GM18868 (cell line): ENCODE data around the gene KCNJ12.
"Not testable (repeated sequence)": the region's sequence is repeated elsewhere in the genome, so short reads cannot be mapped to it uniquely, and the experiment has no call there.

ENCODE experiments used
- ATAC-seq: cut with Tn5 transposase; IDR thresholded peaks from one replicate; pipeline ENCODE4 v1.9.1; 2021; ENCODE audit warnings: mild to moderate bottlenecking, moderate library complexity; ENCODE audit not compliant: unreplicated experiment

Gene KCNJ12

DNA sequence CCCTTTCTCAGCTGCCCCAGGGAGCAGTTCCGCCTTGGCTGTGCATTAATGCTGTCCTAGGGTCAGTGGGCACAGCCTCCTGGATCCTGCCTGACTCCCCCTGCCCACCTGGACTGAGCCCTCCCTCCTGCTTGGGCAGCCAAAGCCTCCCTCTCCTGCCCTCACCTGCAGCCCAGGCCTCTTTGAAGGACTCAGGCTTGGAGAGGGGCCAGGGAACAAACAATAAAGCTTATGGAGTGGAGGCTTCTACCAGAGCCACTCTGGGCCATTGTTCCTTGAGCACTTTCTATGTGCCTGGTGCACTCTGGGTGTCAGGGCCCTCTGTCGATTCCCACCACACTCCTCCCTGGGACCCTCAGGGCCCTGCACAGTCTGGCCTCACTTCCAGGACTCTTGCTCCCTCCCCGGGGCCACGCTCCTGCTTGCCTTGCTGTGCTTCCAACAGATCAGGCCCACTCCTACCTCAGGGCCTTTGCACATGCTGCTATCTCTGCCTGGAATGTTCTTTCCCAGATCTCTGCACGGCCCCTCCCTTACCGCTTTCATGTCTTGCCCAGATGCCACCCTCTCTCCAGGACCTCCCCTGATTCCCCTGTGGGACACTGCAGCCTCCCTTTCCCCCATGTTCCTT lies 5.0 kb downstream of the KCNJ12 start:
- ATAC-seq: no peak

GRCh38 chr17:21382560-21383495 lies 6.7 kb downstream of the KCNJ12 start:
- ATAC-seq: no peak

DNA sequence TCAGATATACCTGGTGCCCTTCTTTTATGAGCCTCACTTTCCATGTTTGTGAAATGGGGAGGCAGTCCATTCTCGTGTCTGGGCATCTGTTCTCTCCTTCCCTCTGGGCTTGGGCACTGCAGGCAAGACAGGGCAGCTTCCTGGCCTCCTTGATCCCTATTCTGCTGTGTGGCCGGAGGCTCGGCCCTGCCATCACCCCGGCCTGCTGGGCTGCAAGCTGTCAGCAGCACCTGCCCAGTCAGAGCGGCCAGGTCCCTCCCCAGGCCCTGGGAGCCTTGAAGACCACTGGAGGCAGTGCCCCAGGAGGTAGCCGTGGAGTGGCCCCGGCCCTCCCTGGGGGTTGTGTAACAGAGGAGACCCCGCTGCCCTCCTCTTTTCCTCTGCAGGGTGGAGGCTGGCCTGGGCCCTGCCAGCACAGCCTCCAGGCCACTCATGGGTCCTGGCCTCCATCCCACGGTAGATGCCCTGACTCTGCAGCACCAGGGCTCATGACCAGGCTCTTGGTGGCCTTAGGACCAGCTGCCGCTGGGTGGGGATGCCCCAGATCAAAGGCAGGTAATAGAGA lies 9.2 kb downstream of the KCNJ12 start:
- no peak for ATAC-seq

DNA sequence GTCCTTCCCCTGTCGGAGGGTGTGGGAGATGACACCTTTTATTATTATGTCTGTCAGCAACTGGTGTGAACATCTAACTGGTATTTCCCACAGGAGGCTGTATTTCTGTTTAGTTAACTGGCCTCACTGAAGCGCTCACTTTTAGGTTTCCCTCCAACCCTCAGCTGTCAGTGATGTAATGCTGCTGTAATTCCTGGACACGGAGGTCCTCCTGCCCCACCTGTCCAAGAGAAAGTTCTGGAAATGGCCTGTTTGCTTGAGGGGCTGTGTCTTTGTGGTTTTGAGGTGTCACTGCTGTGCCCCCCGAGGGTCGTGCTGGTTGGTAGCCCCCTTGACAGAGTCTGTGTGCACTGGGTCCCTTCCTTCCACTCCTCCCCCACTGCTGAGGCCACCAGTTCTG lies 11.5 kb downstream of the KCNJ12 start:
- no peak for ATAC-seq

DNA sequence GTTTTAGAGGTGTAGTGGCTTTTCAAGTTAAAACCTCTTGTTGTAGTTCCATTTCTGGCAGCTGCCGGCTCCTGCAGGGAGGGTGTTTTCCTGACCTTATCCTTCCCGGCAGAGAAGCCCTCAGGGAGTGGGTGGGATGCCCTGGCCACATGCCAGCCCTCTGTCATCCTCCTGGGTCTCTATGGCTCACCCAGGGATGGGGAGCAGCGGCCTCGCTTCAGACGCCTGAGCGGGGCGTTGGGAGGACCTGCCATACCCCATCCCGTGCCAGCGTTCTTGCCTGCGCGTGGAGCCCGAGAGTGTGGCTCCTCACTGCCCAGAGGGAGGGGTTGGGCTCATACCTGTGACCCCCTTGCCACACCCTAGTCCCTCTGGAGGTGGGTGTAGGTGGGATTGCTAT lies 11.9 kb downstream of the KCNJ12 start:
- no peak for ATAC-seq

GRCh38 chr17:21388944-21389343 lies 12.8 kb downstream of the KCNJ12 start:
- no peak for ATAC-seq

- ATAC-seq: no peak
These were observed 13.2 kb downstream of the KCNJ12 start for GRCh38 chr17:21389394-21389793.

- no peak for ATAC-seq
These were observed 14.1 kb downstream of the KCNJ12 start for GRCh38 chr17:21390294-21390693.

- no peak for ATAC-seq
These were observed 16.1 kb downstream of the KCNJ12 start for GRCh38 chr17:21392266-21392665.

GRCh38 chr17:21394265-21394664 lies 18.1 kb downstream of the KCNJ12 start:
- no peak for ATAC-seq

- no peak for ATAC-seq
These were observed 19.6 kb downstream of the KCNJ12 start for GRCh38 chr17:21395764-21396163.

GRCh38 chr17:21396237-21396636 lies 20.1 kb downstream of the KCNJ12 start:
- ATAC-seq: no peak

DNA sequence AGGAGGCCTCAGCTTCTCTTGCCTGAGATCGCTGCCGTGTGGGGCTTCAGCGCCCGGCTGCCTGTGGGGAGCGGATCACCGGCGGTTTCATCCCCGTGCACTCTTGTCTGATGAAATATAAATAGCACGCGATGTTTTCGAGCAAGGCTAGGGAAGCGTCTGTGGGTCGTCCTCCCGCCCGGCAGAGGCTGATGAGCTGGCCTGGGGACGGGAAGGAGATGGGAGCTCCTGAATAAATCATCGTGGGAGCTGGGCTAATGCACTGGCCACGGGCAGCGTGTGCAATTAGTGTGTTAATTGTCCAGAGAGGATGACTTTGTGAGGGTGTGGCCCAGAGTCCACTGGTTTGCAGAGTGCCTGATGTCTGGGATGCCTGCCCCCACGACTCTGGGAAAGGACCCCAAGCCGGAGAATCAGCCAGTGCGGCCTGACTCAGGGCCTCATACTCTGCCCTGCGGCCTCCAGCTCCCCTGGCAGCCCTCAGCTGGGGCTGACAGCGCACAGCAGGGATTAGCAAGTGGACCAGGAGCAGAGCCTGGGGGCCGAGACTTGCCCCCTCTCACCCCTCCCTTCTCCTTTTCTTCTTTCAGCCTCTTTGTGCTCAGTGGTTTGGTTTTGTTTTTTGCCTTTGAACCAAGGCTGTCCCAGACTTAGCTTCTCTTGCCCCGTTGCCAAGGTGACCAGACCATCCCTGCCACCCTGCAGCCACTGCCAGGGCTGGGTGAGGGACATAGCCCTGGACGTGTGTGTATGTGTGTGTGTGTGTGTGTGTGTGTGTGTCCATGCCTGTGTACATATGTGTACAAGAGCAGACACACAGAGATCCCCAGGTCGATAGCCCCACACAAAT lies 21.4 kb downstream of the KCNJ12 start:
- ATAC-seq: no peak

GRCh38 chr17:21399474-21400186 lies 23.5 kb downstream of the KCNJ12 start:
- ATAC-seq: no peak

DNA sequence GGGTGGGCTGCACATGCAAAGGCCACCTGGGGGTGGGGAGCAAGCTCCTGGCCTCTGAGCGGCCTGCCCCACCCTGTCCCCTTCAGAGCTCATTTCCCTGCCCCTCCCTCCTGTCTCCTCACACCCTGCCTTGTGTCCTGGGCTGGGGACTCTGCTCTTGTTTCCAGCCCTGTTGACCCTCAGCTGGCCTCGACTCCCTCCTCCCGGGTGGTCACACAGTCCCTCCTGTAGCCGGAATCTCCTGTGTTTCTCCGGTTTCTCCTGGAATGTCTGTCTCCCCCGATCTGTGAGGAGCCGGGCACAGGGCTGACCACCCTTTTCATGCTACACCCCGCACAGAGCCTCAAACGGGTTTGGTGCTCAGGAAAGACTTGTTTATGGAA lies 24.0 kb downstream of the KCNJ12 start:
- not testable (repeated sequence) for ATAC-seq

DNA sequence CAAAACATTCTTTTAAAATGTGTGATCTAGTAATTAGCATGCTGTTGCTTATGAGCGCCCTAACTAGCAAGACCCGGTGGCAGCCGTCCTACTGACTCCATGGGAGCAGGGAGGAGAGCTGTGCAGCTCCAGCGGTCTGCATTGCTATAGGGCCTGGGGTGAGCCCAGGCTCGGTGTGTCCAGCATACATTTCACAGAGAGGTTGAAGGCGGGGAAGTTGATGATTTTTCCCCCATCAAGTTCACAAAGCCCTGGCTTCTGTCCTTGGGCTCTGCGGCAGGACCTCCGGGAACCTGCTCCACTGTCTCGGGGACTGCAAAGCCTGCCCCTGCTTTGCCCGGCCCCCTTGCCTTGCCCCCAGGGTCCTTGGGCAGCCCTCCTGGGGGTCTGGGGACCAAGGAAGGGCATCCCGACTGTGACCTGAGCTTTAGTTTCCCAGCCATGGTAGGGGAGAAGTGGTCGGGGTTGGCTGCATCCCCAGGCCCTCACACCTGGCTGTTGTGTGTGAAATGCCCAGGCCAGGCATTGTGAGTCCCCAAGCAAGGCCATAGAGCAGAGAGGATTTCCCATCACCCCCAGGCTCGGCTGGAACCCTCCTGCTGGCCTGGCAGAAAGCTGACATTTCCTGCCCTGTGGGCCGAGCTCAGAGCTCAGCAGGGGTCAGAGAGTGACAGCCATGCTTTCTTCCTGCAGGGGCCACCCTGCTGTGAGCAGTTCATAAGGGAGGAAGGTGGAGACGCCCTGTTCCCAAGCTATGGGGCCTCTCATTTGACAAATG lies 24.8 kb downstream of the KCNJ12 start:
- ATAC-seq: no peak

- ATAC-seq: not testable (repeated sequence)
These were observed 26.0 kb downstream of the KCNJ12 start for GRCh38 chr17:21402166-21402571.

- not testable (repeated sequence) for ATAC-seq
These were observed 26.8 kb downstream of the KCNJ12 start for GRCh38 chr17:21402926-21403325.

GRCh38 chr17:21404106-21404505 lies 27.9 kb downstream of the KCNJ12 start:
- ATAC-seq: not testable (repeated sequence)

GRCh38 chr17:21404539-21404938 lies 28.4 kb downstream of the KCNJ12 start:
- not testable (repeated sequence) for ATAC-seq
